Amygdala (tissue), 56 donors: ENCODE data around the gene GNAI1.

Source experiments
- DNase-seq, 56 donors: peaks; one replicate each; lab custom pipeline; 2025; lab: John Stamatoyannopoulos, UW

GNAI1 gene

GRCh38 chr7:80134536-80135308 lies at the start of gene GNAI1:
GNAI1 (plus strand) TSS chr7:80134831; CDS start chr7:80135161, 330 bp downstream.
- peak in 54 of 56 donors; percentile 33 to 89 (median 75) for DNase-seq

DNA sequence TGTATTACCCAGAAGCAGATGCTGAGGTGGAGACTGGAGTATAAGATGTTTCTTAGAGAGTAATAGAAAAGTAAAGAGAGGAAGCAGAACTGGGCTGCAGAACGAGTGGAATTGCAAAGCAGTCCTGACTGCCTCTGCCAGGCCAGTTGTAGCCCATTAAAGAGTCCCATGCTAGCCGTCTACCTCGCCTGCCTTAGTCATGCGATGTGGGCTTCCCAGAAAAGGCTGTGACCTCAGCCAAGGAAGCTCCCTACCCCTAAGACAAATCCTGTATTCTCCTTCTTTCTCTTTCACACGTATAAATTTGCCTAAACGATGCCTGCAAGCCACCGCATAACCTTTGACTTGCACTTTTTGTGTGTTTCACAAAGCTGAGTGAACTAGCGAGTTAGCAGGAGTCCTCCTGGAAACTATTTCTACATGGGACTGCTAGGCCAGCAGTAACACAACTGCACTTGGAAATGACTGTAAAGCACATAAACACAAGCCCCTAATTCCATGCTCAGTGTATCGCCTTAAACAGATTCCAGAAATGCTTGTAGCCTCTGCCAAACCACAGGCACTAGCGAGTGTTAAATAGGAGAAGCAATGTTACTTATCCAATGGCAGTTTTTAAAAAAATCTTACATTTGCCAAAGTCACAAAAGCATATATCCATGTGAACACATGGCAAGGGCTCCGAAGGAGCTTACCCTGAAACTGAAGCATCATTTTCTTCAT lies 47.4 kb upstream of the GNAI1 start:
- DNase-seq: no peak

DNA sequence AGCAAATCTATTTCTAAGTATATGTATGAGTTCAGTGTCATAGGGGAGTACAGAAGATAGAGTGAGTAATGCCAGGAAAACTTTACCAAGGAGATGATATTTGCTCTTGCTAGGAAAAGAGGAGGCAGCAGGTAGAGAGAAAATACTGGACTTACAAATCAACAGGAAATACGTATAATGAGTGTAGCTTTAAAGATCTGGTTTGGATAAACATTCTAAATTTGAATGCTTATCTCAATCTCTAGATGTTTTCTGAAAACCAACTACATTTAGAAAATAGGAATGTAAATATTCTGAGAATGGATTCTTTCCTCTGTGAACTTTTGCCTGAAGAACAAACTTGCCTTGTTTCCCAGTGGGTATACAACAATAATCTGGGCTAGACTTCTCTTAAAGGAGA lies 46.9 kb upstream of the GNAI1 start:
- no peak for DNase-seq

DNA sequence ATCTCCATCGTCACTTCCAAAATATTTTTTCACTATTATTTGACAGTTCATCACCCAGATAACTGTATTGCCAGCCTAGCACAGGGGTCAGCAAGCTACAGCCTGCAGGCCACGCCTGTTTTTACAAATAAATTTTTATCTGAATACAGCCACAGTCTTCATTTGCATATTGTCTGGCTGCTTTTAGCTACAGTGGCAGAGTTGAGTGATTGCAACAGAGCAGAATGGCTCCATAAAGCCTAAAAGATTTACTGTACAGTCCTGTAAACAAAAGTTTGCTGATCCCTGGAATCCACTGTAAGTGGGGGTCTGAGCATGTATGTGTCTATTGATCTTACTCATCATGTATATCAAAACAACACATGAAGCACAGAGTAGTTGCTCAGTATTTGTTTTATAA lies 45.9 kb upstream of the GNAI1 start:
- DNase-seq: no peak

DNA sequence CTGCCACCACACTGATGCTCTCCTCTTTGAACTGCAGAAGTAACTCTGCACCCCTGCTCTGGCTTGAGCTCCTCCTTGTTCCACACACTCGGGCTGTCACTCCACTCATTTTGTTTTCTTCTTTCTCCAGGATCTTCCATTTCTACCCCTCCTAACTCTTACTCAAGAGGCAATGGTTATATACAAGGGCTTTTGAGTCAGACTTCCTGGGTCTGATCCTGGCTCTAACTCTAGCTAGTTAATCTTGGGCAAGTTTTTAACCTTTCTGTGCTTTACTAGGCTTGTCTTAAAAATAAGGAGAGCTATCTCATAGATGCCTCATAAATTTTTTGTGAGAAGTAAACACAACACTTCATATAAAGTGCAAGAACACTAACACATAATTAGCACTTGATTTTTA lies 45.3 kb upstream of the GNAI1 start:
- DNase-seq: no peak

DNA sequence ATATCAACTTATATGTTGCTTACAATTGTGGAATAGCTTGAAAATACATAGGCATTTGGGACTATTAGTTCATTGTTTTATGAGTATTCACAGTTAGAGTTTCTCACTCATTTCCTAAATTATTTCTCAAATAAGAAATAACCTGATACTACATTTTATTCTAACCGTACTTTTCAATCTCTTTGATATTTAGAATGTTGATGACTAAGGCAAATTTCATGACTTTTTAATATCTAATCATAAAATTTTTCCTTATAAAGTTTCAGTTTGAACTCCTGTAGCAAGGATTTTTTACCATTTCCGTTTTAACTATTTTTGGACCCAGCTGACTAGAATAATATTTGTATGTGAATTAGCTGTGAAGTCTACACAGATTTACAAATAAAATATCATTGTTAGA lies 41.3 kb upstream of the GNAI1 start:
- DNase-seq: no peak

DNA sequence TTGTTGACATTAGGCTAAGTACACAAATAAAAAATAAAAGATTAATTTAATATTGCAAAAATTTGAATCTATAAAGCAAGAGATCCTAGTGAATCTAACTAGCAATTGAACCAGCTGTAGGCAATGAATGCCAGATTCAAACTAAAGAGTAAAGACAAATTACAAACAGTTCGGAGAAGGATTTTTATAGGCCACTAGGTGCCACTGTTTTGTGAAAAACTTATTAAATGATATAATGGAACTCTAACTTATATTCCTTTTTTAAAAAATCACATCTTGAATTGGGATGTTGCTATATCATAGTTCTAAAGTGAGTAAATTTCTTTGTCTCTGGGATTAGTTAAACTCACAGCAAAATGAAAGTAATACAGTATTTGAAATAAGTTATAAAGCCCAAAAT lies 39.1 kb upstream of the GNAI1 start:
- DNase-seq: peak in 1 of 56 donors; percentile 32

GRCh38 chr7:80097756-80098155 lies 36.9 kb upstream of the GNAI1 start:
- no peak for DNase-seq

DNA sequence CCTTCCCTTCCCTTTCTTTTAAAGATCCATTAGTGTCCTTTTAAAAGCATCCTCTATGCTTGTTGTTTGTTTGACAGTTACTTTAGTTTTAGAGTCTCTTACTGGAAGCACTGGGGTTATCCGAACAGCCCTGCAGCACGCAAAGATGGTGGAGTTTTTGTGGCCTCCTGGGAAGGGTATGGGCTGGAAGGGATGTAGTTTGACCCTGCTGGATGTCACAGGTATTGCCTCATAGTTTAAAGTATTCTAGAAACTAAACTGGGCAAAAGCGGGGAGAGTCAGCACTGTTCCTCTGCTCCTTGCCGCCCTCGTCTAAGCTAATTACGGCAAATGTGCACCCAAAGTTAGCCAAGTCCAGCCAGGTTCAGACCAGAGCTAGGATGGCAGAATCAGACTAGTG lies 35.8 kb upstream of the GNAI1 start:
- DNase-seq: no peak

- no peak for DNase-seq
These were observed 34.4 kb upstream of the GNAI1 start for GRCh38 chr7:80100254-80100653.

GRCh38 chr7:80105701-80106408 lies 28.8 kb upstream of the GNAI1 start:
- no peak for DNase-seq

DNA sequence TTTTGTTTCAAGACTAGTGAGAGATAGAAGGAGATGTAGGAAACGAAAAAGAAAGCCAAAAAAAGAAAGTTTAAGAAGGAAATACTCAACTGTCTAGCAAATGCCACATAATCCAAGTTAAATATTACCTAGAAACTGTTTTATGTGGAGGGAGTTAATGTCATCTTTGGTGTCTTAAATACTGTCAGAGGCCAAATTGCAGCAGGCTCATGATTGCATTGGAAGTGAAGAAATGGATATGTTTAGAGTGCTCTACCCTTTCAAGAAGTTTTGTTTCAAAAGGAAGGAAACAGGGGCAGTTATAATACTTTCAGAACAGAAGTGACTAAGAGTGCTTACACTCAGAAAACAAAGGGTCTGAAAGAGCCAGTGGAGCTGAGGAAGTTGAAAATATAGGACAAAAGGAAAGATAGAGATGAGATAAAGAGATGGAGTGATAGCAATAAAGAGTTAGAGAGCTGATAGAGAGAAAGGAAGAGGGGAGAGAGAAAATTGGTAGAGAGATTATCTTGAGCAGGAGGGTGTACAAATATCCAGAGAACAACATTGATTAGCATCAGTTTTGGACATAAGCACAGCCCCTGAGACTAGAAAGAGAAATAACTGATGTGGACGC lies 28.0 kb upstream of the GNAI1 start:
- no peak for DNase-seq

DNA sequence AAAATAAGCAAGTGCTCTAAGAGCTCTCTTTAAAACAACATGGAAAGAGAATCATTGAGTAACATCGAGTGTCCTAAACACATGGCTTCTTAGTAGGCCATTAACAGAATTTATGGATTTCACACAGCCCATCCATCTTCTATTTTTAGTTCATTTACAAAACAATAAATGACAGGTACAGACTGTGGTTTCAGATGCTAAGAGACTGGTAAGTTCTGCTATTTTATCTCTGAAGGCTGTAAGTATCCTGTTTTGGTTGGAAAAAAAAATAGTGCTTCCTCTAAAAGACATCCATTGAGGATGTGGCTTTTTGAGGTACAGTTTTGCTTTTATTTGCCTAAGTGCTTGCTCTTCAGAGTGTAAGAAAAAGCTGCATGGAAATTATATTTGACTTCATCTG lies 27.4 kb upstream of the GNAI1 start:
- DNase-seq: no peak

- DNase-seq: no peak
These were observed 24.3 kb upstream of the GNAI1 start for GRCh38 chr7:80110376-80110775.

GRCh38 chr7:80114159-80114558 lies 20.5 kb upstream of the GNAI1 start:
- DNase-seq: peak in 1 of 56 donors; percentile 32

DNA sequence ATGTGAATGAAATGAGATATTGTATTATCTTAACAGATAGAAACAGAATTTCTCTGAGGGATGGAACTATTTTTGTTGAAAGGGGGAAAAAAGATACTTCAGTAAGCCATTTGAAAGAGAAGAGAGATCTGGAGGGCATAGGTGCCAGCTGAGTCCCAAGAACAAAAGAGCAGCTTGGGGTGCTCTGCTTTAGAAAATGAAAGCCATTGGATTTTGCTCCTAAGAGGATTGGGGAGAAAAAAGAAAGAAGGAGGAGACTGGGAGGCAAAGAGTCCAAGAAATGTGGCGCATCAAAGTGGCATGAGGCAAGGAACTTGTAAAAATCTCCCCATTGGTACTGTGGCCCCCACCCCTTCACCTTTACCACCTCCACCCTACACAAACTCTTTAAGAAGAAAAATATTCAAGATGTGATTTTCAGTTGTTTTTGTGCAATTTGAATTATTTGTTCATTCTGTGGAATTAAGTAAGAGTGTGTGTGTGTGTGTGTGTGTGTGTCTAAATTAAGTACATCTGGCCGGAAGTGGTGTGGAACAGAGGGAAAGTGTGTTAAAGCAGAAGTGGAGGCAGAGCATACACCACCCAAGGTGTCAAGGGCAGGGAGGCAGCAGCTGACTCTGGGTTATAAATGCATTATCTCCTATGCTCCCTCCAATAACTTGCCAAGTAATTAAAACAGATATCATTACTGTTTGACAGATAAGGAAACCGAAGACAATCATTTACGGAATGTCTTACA lies 9.9 kb upstream of the GNAI1 start:
- no peak for DNase-seq

GRCh38 chr7:80127412-80128160 lies 7.0 kb upstream of the GNAI1 start:
- peak in 41 of 56 donors; percentile 10 to 89 (median 58) for DNase-seq

DNA sequence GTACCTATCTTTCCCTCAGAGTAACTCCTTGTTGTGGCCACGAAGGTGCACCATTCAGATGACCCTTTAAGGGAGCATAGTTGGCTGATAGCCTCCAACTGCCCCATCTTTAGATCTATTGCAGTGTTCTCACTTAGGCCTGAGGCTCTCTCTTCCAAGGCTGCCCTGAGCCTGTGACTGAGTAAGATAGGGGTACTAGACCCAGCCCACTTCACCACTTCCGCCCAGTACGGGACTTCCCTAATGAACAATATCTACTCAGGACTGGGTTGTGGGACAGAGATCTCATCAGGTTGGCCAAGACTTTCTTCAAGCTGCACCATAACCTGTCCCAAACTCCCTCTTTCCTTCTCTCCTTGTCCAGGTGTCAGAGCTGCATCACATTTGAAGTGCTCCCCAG lies 5.7 kb upstream of the GNAI1 start:
- no peak for DNase-seq

- no peak for DNase-seq
These were observed 4.8 kb upstream of the GNAI1 start for GRCh38 chr7:80129785-80130184.
